ENCODE measurements around the gene TTYH1.

DNA sequence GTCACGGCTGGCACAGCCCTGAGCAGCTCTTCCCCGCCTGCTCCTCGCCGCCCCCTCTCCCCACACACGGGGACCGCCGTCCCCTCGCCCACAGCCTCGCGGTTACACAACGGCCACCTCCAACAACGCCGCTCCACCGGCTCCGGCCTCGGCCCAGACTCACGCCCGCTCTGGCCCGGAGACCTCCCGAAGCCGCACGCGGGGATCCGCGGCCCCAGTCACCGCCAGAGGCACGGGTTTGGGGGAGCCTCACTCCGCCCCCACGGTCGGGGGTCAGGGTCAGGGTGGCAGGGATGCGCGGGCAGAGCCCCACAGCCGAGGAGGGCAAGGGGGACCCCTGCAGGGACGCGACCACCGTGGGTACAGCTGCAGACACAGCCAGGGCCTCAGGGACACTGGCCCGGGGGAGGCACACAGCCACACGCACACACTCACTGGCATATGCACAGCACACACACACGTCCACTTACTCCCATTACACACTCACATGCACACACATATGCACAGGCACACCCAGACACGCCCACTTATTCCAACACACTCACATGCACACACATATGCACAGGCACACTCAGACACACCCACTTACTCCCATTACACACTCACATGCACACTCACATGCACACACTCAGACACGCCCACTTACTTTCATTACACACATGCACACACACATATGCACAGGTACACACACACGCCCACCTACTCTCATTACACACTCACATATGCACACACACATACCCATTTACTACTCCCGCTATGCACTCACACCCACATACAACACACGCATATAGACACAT is 1.6 kb downstream of the TTYH1 start:
- TF ChIP-seq GATA2 (IDR thresholded peaks at IDR 0.05; ENCODE audit: low read depth, low read length) (no peak), GATA3 (IDR thresholded peaks at IDR 0.05; ENCODE audit: low read depth, low read length) (no peak)

All from SH-SY5Y (cell line).